K562 (cell line): ENCODE data around the gene DGAT2. TPM values are rescaled to one million over a fixed set of nuclear protein-coding genes. Genes with fewer than 3 reads are reported as not detected.

ENCODE experiments used
- ATAC-seq: fragments of 200-7000 bp; cut with Tn5 transposase; 3 replicates; pipeline ENCODE4 v1.9.1; 2020; ENCODE audit warnings: moderate library complexity
- BruUV-seq: library from RNA; stranded (reverse); fragments of 400-500 nt; replicated peaks from 2 replicates; lab custom pipeline; 2021; lab: Mats Ljungman, UMichigan
- CTCF ChIA-PET: fragments of 300-600 bp; formaldehyde crosslinking; extraction: SDS; loops from one replicate; lab custom pipeline; 2021; ENCODE audit warnings: low intra/inter-chr PET ratio; lab: Yijun Ruan, JAX
- POLR2A ChIA-PET: fragments of 300-600, 350-650 bp; sonication (Branson Sonifier 250); formaldehyde crosslinking; extraction: SDS; loops from one replicate; lab custom pipeline; 2021; ENCODE audit warnings: antibody characterized with exemption, inconsistent platforms; lab: Yijun Ruan, JAX
- DNase-seq, 4 experiments: peaks; one replicate each; pipeline versions ENCODE4 v3.0.0 to v3.0.0-alpha.2; 2011 to 2018; ENCODE audit warnings: low spot score in 3 of 4, mixed read lengths in 3 of 4; ENCODE audit errors: extremely low read depth in 1 of 4
- FAIRE-seq: peaks from 2 replicates; lab custom pipeline; 2011; peaks lifted over from hg19 to GRCh38; lab: Jason Lieb, UNC
- H2AFZ ChIP-seq: 2 replicates; pipeline ENCODE4 v1.6.0; 2011; ENCODE audit warnings: low read depth, low read length, control low read depth, inconsistent platforms
- H3K27ac ChIP-seq: fragments of 200-600 bp; 3 replicates; pipeline ENCODE4 v1.8.0; 2011; ENCODE audit warnings: low read depth, mild to moderate bottlenecking, control low read depth, inconsistent platforms, low read length, moderate library complexity, mixed read lengths; ENCODE audit errors: extremely low read depth
- H3K27me3 ChIP-seq, 2 experiments: fragments of 300-600 bp in 1 of 2; 2 replicates in 1 of 2; 3 replicates in 1 of 2; pipeline versions ENCODE4 v1.6.0 to v1.8.0; 2011; ENCODE audit warnings: inconsistent platforms in 2 of 2, low read length in 2 of 2, mild to moderate bottlenecking in 1 of 2, mixed read lengths in 1 of 2, moderate library complexity in 1 of 2; ENCODE audit not compliant: control insufficient read depth in 2 of 2, insufficient read depth in 2 of 2
- H3K36me3 ChIP-seq: fragments of 300-600 bp; 3 replicates; pipeline ENCODE4 v1.8.0; 2011; ENCODE audit warnings: mild to moderate bottlenecking, low read length, inconsistent platforms; ENCODE audit not compliant: control insufficient read depth, insufficient read depth
- H3K4me1 ChIP-seq, 2 experiments: fragments of 200-600 bp in 1 of 2; replicated peaks in 1 of 2; 2 replicates in 1 of 2; 3 replicates in 1 of 2; pipeline versions ENCODE4 v1.5.1 to v1.8.0; 2011; ENCODE audit warnings: inconsistent platforms in 2 of 2, low read length in 2 of 2, mild to moderate bottlenecking in 1 of 2, mixed read lengths in 1 of 2, moderate library complexity in 1 of 2; ENCODE audit not compliant: control insufficient read depth in 2 of 2, insufficient read depth in 2 of 2
- H3K4me2 ChIP-seq: 2 replicates; pipeline ENCODE4 v1.6.1; 2011; ENCODE audit warnings: low read length, control low read depth, inconsistent platforms, mixed read lengths; ENCODE audit not compliant: insufficient read depth
- H3K4me3 ChIP-seq: fragments of 200-600 bp; sonication (generic), shearing (Covaris generic); 2 replicates; pipeline ENCODE4 v1.5.1; 2016; ENCODE audit warnings: control low read depth, inconsistent platforms
- H3K79me2 ChIP-seq: fragments of 200-600 bp; 3 replicates; pipeline ENCODE4 v1.8.0; 2011; ENCODE audit warnings: low read length, inconsistent platforms; ENCODE audit not compliant: control insufficient read depth, insufficient read depth
- H3K9ac ChIP-seq, 2 experiments: 2 replicates each; pipeline versions ENCODE4 v1.6.0 to v1.6.1; 2011; ENCODE audit warnings: low read depth in 2 of 2, low read length in 2 of 2, control low read depth in 1 of 2, inconsistent platforms in 1 of 2, mild to moderate bottlenecking in 1 of 2, mixed read lengths in 1 of 2; ENCODE audit not compliant: insufficient read depth in 1 of 2
- H3K9me1 ChIP-seq: one replicate; pipeline ENCODE4 v1.6.0; 2011; ENCODE audit warnings: inconsistent platforms, mild to moderate bottlenecking, low read length, moderate library complexity; ENCODE audit not compliant: control insufficient read depth, insufficient read depth
- H3K9me3 ChIP-seq: replicated peaks from 2 replicates; pipeline ENCODE4 v1.5.1; 2011; ENCODE audit warnings: low read depth, low read length, inconsistent platforms; ENCODE audit not compliant: control insufficient read depth, insufficient read depth
- H4K20me1 ChIP-seq: replicated peaks from 2 replicates; pipeline ENCODE4 v1.6.1; 2011; ENCODE audit warnings: low read length, inconsistent platforms, mixed read lengths; ENCODE audit not compliant: control insufficient read depth, insufficient read depth
- RAD21 ChIP-seq, 2 experiments: fragments of 250-450 bp in 1 of 2; fragments of 450-650 bp in 1 of 2; sonication (Bioruptor Pico) in 1 of 2; formaldehyde crosslinking in 1 of 2; IDR thresholded peaks in 1 of 2; conservative IDR thresholded peaks in 1 of 2; 2 replicates each; pipeline versions ENCODE4 v1.4.0 to v1.8.0; 2020 to 2022; ENCODE audit warnings: mild to moderate bottlenecking in 2 of 2, moderate library complexity in 1 of 2
- ZNF644 ChIP-seq: fragments of 200-800 bp; sonication (Bioruptor generic); IDR thresholded peaks from 2 replicates; pipeline ENCODE4 v1.6.1; 2016; ENCODE audit warnings: low read depth, missing genetic modification characterization, missing compliant biosample characterization
- WGBS: fragments of 100-300 bp; shearing (Covaris generic); methylation state at CpG from one replicate; pipeline ENCODE4 v1.1.6; 2016; ENCODE audit warnings: low coverage, mixed read lengths; ENCODE audit not compliant: insufficient coverage; ENCODE audit errors: missing lambda C conversion rate; 5-methylcytosine and 5-hydroxymethylcytosine counted together
- in situ Hi-C: fragments of 300-500 bp; cut with MboI; formaldehyde crosslinking; loops from 4 replicates; pipeline ENCODE4 v1.15.0; 2018; ENCODE audit warnings: inconsistent platforms, mixed read lengths
- intact Hi-C: fragments of 100-400 bp; cut with micrococcal nuclease; formaldehyde crosslinking; loops from 2 replicates; pipeline ENCODE4 v1.14.2; 2022
- polyA plus RNA-seq, 8 experiments: library from polyadenylated mRNA; depleted of rRNA in 4 of 8; stranded (reverse) in 5 of 8; unstranded in 3 of 8; fragments of >200 nt; fragmentation: Nextera tagmentation in 2 of 8; fragmentation: Illumina TruSeq in 1 of 8; extraction: Ambion mirVana in 2 of 8; extraction: Trizol in 1 of 8; gene quantifications; 2 replicates each; pipeline versions ENCODE4 v1.2.1 to v1.2.3, GENCODE V29; 2011 to 2014; ENCODE audit warnings: inconsistent platforms in 1 of 8, missing spikeins in 1 of 8
- total RNA-seq, 7 experiments: library from RNA; depleted of rRNA in 6 of 7; stranded (reverse); fragments of >200 nt in 6 of 7; fragmentation: Illumina TruSeq in 2 of 7; extraction: Trizol in 2 of 7; gene quantifications; 2 replicates each; pipeline versions ENCODE4 v1.2.1 to v1.2.3, GENCODE V29; 2011 to 2021; ENCODE audit warnings: low replicate concordance in 1 of 7
- TF ChIP-seq, protein P1 (sequence below), 3 experiments: IDR thresholded peaks in 2 of 3; conservative IDR thresholded peaks in 1 of 3; 2 replicates each; pipeline ENCODE4 v1.5.1; 2011 to 2012; ENCODE audit warnings: low read length in 3 of 3, mild to moderate bottlenecking in 3 of 3, control low read depth in 2 of 3, improper control_type of control experiment in 1 of 3, inconsistent platforms in 1 of 3, low read depth in 1 of 3, mixed read lengths in 1 of 3, moderate library complexity in 1 of 3; ENCODE audit not compliant: insufficient read depth in 2 of 3

Gene DGAT2
- total and polyA plus RNA-seq, 9 of the 15 experiments (the other 6 are each of a cell fraction or from before 2014, with no cell fraction given), result 0.68 to 2.8 (median 1.8) TPM

DNA sequence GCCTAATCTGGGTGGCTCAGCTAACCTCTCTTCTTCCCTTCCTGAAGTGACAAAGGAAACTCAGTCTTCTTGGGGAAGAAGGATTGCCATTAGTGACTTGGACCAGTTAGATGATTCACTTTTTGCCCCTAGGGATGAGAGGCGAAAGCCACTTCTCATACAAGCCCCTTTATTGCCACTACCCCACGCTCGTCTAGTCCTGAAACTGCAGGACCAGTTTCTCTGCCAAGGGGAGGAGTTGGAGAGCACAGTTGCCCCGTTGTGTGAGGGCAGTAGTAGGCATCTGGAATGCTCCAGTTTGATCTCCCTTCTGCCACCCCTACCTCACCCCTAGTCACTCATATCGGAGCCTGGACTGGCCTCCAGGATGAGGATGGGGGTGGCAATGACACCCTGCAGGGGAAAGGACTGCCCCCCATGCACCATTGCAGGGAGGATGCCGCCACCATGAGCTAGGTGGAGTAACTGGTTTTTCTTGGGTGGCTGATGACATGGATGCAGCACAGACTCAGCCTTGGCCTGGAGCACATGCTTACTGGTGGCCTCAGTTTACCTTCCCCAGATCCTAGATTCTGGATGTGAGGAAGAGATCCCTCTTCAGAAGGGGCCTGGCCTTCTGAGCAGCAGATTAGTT is 32.3 kb downstream of the DGAT2 start:
- Histone ChIP-seq H3K27ac (no peak overlapping the region), H3K4me1 (0 out of 5 replicates have a peak, but pooled peaks cover 0 to 3% of the 10 kb centered on the region in 2 experiments), H3K4me3 (no peak overlapping the region), H3K4me2 (no peak overlapping the region), H2AFZ (no peak overlapping the region), H3K9me3 (no peaks in the 10 kb centered on the region), H3K79me2 (no peaks in the 10 kb centered on the region), H3K9me1 (no peaks in the 10 kb centered on the region), H3K36me3 (no peaks in the 10 kb centered on the region), H3K27me3 (0 out of 5 replicates have a peak, but pooled peaks cover 0 to 3% of the 10 kb centered on the region in 2 experiments), H3K9ac (no peak overlapping the region), H4K20me1 (no peaks in the 10 kb centered on the region; the same call in 1 of the 2 replicates)
- ChIA-PET POLR2A (interaction anchor here (0.6 kb wide), 2 partner anchors 247 to 425 kb away, joined by 3 read pairs; no protein-coding TSS in a partner anchor), CTCF (interaction anchor here (0.7 to 5.3 kb wide), 2 partner anchors 66 to 252 kb away, joined by 3 to 61 read pairs; no protein-coding TSS in a partner anchor)
- intact Hi-C loops (loop anchor here (5.0 kb wide), 1 partner anchor 516 kb away; no protein-coding TSS in a partner anchor), in situ Hi-C loops (no loop called here)
- ATAC-seq (no peak; the same call in 2 of the 3 replicates), DNase-seq (no peak), FAIRE-seq (no peak)
- 43% methylated on average over 6 of the region's 6 CpGs for WGBS
- TF ChIP-seq ZNF644 (tag), result no peak
- TF ChIP-seq, protein P1, sequence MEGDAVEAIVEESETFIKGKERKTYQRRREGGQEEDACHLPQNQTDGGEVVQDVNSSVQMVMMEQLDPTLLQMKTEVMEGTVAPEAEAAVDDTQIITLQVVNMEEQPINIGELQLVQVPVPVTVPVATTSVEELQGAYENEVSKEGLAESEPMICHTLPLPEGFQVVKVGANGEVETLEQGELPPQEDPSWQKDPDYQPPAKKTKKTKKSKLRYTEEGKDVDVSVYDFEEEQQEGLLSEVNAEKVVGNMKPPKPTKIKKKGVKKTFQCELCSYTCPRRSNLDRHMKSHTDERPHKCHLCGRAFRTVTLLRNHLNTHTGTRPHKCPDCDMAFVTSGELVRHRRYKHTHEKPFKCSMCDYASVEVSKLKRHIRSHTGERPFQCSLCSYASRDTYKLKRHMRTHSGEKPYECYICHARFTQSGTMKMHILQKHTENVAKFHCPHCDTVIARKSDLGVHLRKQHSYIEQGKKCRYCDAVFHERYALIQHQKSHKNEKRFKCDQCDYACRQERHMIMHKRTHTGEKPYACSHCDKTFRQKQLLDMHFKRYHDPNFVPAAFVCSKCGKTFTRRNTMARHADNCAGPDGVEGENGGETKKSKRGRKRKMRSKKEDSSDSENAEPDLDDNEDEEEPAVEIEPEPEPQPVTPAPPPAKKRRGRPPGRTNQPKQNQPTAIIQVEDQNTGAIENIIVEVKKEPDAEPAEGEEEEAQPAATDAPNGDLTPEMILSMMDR (IDR thresholded peaks at IDR 0.05 in 2 of 3, conservative IDR thresholded peaks at IDR 0.05 in 1 of 3; ENCODE audit: insufficient read depth in 2 of 3, low read depth in 1 of 3, low read length in 3 of 3), result peak in 1 of 3 experiments; percentile 30; a peak in 2 of 6 replicates
- peak in 1 of 2 experiments; percentile 40; a peak in 2 of 4 replicates for TF ChIP-seq RAD21 (CRISPR knock-in tag; conservative IDR thresholded peaks at IDR 0.05 in 1 of 2, IDR thresholded peaks at IDR 0.05 in 1 of 2)
- BruUV-seq, result no TSS peak
